Renal cortex interstitium (tissue), 11 donors: ENCODE data around the gene DHFR2. TPM values are rescaled to one million over a fixed set of nuclear protein-coding genes. Genes with fewer than 3 reads are reported as not detected.
"Not testable (repeated sequence)": the region's sequence is repeated elsewhere in the genome, so short reads cannot be mapped to it uniquely, and the experiment has no call there.

Experiments used
- DNase-seq, 11 donors: peaks; one replicate each; pipeline ENCODE4 v3.0.0-alpha.2; 2013; ENCODE audit warnings: low read depth in 9 of 11, low spot score in 4 of 11; ENCODE audit errors: extremely low read depth in 1 of 11
- polyA plus RNA-seq, 3 donors: library from polyadenylated mRNA; unstranded; fragments of 120-200 nt; gene quantifications; one replicate each; pipeline ENCODE4 v1.2.1, GENCODE V29; 2013; ENCODE audit not compliant: insufficient read length in 3 of 3

DHFR2 gene
- polyA plus RNA-seq, 3 donors = 9.6 to 11.1 (median 10.4) TPM

GRCh38 chr3:94070341-94070911 lies 7.7 kb upstream of the DHFR2 start:
- DNase-seq = no peak

- DNase-seq = no peak
Observed at GRCh38 chr3:94069194-94069813, 6.6 kb upstream of the DHFR2 start.

- no peak for DNase-seq
Observed at GRCh38 chr3:94066506-94067500, 4.1 kb upstream of the DHFR2 start.

- DNase-seq = no peak
Observed at GRCh38 chr3:94065819-94066480, 3.2 kb upstream of the DHFR2 start.

- DNase-seq = no peak
Observed at GRCh38 chr3:94065122-94065521, 2.4 kb upstream of the DHFR2 start.

GRCh38 chr3:94064243-94064860 lies 1.6 kb upstream of the DHFR2 start:
- DNase-seq = no peak

GRCh38 chr3:94063496-94064119 lies 892 bp upstream of the DHFR2 start:
- no peak for DNase-seq

- no peak for DNase-seq
Observed at GRCh38 chr3:94061297-94061696, 1.4 kb downstream of the DHFR2 start.

GRCh38 chr3:94050546-94050945 lies 12.2 kb downstream of the DHFR2 start:
- DNase-seq = no peak

GRCh38 chr3:94049267-94049666 lies 13.4 kb downstream of the DHFR2 start:
- no peak for DNase-seq

- DNase-seq = no peak
Observed at GRCh38 chr3:94046533-94046932, 16.2 kb downstream of the DHFR2 start.

- not testable (repeated sequence) for DNase-seq
Observed at GRCh38 chr3:94044100-94044936, 18.4 kb downstream of the DHFR2 start.

- no peak for DNase-seq
Observed at GRCh38 chr3:94043285-94043684, 19.4 kb downstream of the DHFR2 start.

GRCh38 chr3:94036909-94037507 lies 25.7 kb downstream of the DHFR2 start:
- DNase-seq = no peak

- DNase-seq = no peak
Observed at GRCh38 chr3:94028093-94028837, 34.5 kb downstream of the DHFR2 start, which contains the start of gene STX19. Gene STX19 (minus strand): TSS chr3:94028597. CDS start chr3:94015269, 13,328 bp downstream.

GRCh38 chr3:94026623-94027022 lies 36.1 kb downstream of the DHFR2 start:
- DNase-seq = no peak

- DNase-seq = no peak
Observed at GRCh38 chr3:94024385-94024784, 38.3 kb downstream of the DHFR2 start.
